Measurements from ENCODE around the gene TTN.

DNA sequence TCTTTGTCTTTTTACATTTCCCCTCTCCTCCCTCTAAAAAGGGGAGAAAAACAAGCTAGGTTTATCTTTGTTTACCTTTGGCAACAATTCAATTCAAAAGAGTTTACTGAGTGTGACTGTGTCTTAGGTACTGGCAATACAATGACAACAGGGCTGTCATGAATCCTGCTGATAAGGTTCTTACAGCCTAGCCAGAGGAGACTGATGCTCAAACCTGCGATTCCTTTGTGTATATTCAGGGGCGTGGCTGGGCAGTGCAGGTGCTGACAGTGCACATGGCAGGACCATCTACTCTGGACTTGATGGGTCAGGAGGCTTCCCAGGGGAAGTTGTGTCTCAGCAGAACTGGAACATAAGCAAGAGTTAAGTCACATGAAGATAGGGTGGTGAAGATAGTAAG, 23.2 kb upstream of the TTN start:
- TF ChIP-seq CTCF (conservative IDR thresholded peaks at IDR 0.05) (no peak), EZH2 (IDR thresholded peaks at IDR 0.05; ENCODE audit: low read depth) (no peak)

Data from PC-9 (cell line).